OCI-LY3 (cell line): Measurements from ENCODE around the gene CACNG7.

Experiments
- EZH2phosphoT487 ChIP-seq: fragments of 200-600 bp; shearing (Covaris generic); IDR thresholded peaks from 2 replicates; pipeline ENCODE4 v1.6.1; 2018; ENCODE audit warnings: antibody characterized with exemption, mixed run types, low read depth
- TF ChIP-seq, protein P1 (sequence below): fragments of 200-600, 300-600 bp; sonication (generic); IDR thresholded peaks from 2 replicates; pipeline ENCODE4 v1.5.1; 2014; ENCODE audit warnings: antibody characterized with exemption, low read length, low read depth

DNA sequence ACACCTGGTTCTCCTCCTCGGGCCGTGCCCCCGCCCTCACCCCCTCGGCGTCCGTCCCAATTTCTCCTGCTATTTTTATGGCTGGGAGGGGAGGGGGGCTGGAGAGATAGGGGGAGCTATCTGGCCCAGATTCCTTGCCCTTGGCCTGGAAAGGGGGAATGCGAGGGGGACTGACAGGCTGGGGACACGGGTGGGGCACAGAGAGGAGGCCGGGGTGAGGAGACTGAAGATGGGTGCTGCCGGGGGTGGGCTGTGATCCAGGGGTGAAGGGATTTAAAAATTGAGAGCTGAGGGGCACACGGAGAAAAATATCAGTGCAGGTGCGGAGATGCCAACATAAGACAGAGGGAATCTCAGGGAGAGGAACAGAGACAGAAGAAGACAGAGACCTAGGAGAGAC lies 24.8 kb upstream of the CACNG7 start:
- TF ChIP-seq, protein P1, sequence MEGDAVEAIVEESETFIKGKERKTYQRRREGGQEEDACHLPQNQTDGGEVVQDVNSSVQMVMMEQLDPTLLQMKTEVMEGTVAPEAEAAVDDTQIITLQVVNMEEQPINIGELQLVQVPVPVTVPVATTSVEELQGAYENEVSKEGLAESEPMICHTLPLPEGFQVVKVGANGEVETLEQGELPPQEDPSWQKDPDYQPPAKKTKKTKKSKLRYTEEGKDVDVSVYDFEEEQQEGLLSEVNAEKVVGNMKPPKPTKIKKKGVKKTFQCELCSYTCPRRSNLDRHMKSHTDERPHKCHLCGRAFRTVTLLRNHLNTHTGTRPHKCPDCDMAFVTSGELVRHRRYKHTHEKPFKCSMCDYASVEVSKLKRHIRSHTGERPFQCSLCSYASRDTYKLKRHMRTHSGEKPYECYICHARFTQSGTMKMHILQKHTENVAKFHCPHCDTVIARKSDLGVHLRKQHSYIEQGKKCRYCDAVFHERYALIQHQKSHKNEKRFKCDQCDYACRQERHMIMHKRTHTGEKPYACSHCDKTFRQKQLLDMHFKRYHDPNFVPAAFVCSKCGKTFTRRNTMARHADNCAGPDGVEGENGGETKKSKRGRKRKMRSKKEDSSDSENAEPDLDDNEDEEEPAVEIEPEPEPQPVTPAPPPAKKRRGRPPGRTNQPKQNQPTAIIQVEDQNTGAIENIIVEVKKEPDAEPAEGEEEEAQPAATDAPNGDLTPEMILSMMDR: no peak
- TF ChIP-seq EZH2phosphoT487: no peak
